H9 (cell line): ENCODE measurements around the gene RBM19. TPM values are rescaled to one million over a fixed set of nuclear protein-coding genes. Genes with fewer than 3 reads are reported as not detected.

Source experiments
- DNase-seq: peaks from one replicate; pipeline ENCODE4 v3.0.0-alpha.2; 2017
- H2AFZ ChIP-seq: one replicate; pipeline ENCODE4 v1.6.1; 2013; ENCODE audit warnings: mild to moderate bottlenecking, low read length, control low read depth, moderate library complexity
- H2AK5ac ChIP-seq: 2 replicates; pipeline ENCODE4 v1.6.1; 2013; ENCODE audit warnings: low read length, control low read depth, mixed read lengths; ENCODE audit not compliant: insufficient read length
- H2BK120ac ChIP-seq: one replicate; pipeline ENCODE4 v1.6.1; 2013; ENCODE audit warnings: low read depth, mild to moderate bottlenecking, low read length, control low read depth, inconsistent platforms; ENCODE audit not compliant: poor library complexity, severe bottlenecking
- H2BK12ac ChIP-seq: 2 replicates; pipeline ENCODE4 v1.6.1; 2013; ENCODE audit warnings: low read length, control low read depth, mixed read lengths, low read depth; ENCODE audit not compliant: insufficient read length
- H2BK15ac ChIP-seq: 2 replicates; pipeline ENCODE4 v1.6.1; 2013; ENCODE audit warnings: low read depth, low read length, control low read depth
- H2BK20ac ChIP-seq: one replicate; pipeline ENCODE4 v1.6.1; 2013; ENCODE audit warnings: low read depth, mild to moderate bottlenecking, low read length, control low read depth, inconsistent platforms; ENCODE audit not compliant: poor library complexity, severe bottlenecking
- H2BK5ac ChIP-seq: 2 replicates; pipeline ENCODE4 v1.6.1; 2013; ENCODE audit warnings: low read length, control low read depth, mixed read lengths; ENCODE audit not compliant: insufficient read length
- H3K14ac ChIP-seq: 2 replicates; pipeline ENCODE4 v1.6.1; 2013; ENCODE audit warnings: low read length, control low read depth; ENCODE audit not compliant: insufficient read depth
- H3K18ac ChIP-seq: 2 replicates; pipeline ENCODE4 v1.6.1; 2013; ENCODE audit warnings: low read depth, mild to moderate bottlenecking, mixed read lengths, low read length, control low read depth; ENCODE audit not compliant: insufficient read length
- H3K23ac ChIP-seq: 2 replicates; pipeline ENCODE4 v1.6.1; 2013; ENCODE audit warnings: low read length, control low read depth, mixed read lengths, low read depth; ENCODE audit not compliant: insufficient read length
- H3K23me2 ChIP-seq: 2 replicates; pipeline ENCODE4 v1.6.1; 2013; ENCODE audit warnings: low read depth, mild to moderate bottlenecking, mixed read lengths, low read length, control low read depth; ENCODE audit not compliant: insufficient read length, poor library complexity, severe bottlenecking
- H3K27ac ChIP-seq: 2 replicates; pipeline ENCODE4 v1.5.1; 2013; ENCODE audit warnings: low read length, control low read depth, mixed read lengths, low read depth; ENCODE audit not compliant: insufficient read length
- H3K27me3 ChIP-seq: 2 replicates; pipeline ENCODE4 v1.6.1; 2013; ENCODE audit warnings: low read length, control low read depth, inconsistent platforms; ENCODE audit not compliant: insufficient read depth
- H3K4ac ChIP-seq: 2 replicates; pipeline ENCODE4 v1.6.1; 2013; ENCODE audit warnings: low read depth, mild to moderate bottlenecking, control low read depth, inconsistent platforms, low read length, moderate library complexity
- H3K4me1 ChIP-seq: 2 replicates; pipeline ENCODE4 v1.6.1; 2013; ENCODE audit warnings: low read length, control low read depth, inconsistent platforms; ENCODE audit not compliant: insufficient read depth
- H3K4me2 ChIP-seq: 2 replicates; pipeline ENCODE4 v1.6.1; 2013; ENCODE audit warnings: low read length, control low read depth, mixed read lengths; ENCODE audit not compliant: insufficient read length, insufficient read depth
- H3K56ac ChIP-seq: 2 replicates; pipeline ENCODE4 v1.6.1; 2013; ENCODE audit warnings: low read depth, mild to moderate bottlenecking, mixed read lengths, low read length, control low read depth; ENCODE audit not compliant: insufficient read length
- H3K79me1 ChIP-seq: 2 replicates; pipeline ENCODE4 v1.6.1; 2013; ENCODE audit warnings: low read depth, mild to moderate bottlenecking, moderate library complexity, low read length, control low read depth, inconsistent platforms; ENCODE audit not compliant: insufficient read depth, poor library complexity, severe bottlenecking
- H3K79me2 ChIP-seq: 2 replicates; pipeline ENCODE4 v1.6.1; 2013; ENCODE audit warnings: low read length, control low read depth, inconsistent platforms; ENCODE audit not compliant: insufficient read depth
- H3K9ac ChIP-seq: 2 replicates; pipeline ENCODE4 v1.6.1; 2013; ENCODE audit warnings: low read length, control low read depth, mixed read lengths; ENCODE audit not compliant: insufficient read length; ENCODE audit errors: extremely low read depth
- H3K9me3 ChIP-seq: one replicate; pipeline ENCODE4 v1.6.1; 2013; ENCODE audit warnings: low read depth, low read length, inconsistent platforms; ENCODE audit not compliant: control insufficient read depth
- H3T11ph ChIP-seq: one replicate; pipeline ENCODE4 v1.6.1; 2013; ENCODE audit warnings: mild to moderate bottlenecking, low read length, control low read depth, inconsistent platforms
- H4K20me1 ChIP-seq: one replicate; pipeline ENCODE4 v1.6.1; 2013; ENCODE audit not compliant: control insufficient read depth, insufficient read length, insufficient read depth
- H4K5ac ChIP-seq: 2 replicates; pipeline ENCODE4 v1.6.1; 2013; ENCODE audit warnings: low read depth, mild to moderate bottlenecking, mixed read lengths, low read length, control low read depth; ENCODE audit not compliant: insufficient read length
- H4K8ac ChIP-seq: replicated peaks from 2 replicates; pipeline ENCODE4 v1.6.1; 2013; ENCODE audit warnings: low read length, control low read depth, mixed read lengths, low read depth; ENCODE audit not compliant: insufficient read length
- H4K91ac ChIP-seq: 2 replicates; pipeline ENCODE4 v1.6.1; 2013; ENCODE audit warnings: low read depth, mild to moderate bottlenecking, moderate library complexity, mixed read lengths, low read length, control low read depth; ENCODE audit not compliant: insufficient read length
- H3K27ac Mint-ChIP-seq, 3 experiments: 2 replicates in 2 of 3; 3 replicates in 1 of 3; pipeline ENCODE4 v1.8.0; 2020 to 2021; ENCODE audit warnings: mixed read lengths in 3 of 3, mild to moderate bottlenecking in 1 of 3, moderate library complexity in 1 of 3
- H3K27me3 Mint-ChIP-seq: 2 replicates; pipeline ENCODE4 v1.8.0; 2021; ENCODE audit warnings: low read depth, mild to moderate bottlenecking, moderate library complexity, mixed read lengths
- H3K36me3 Mint-ChIP-seq, 3 experiments: 2 replicates in 2 of 3; 3 replicates in 1 of 3; pipeline ENCODE4 v1.8.0; 2020 to 2021; ENCODE audit warnings: low read depth in 3 of 3, mixed read lengths in 3 of 3; ENCODE audit not compliant: insufficient read depth in 1 of 3
- H3K4me1 Mint-ChIP-seq, 2 experiments: 2 replicates each; pipeline ENCODE4 v1.8.0; 2020; ENCODE audit warnings: mixed read lengths in 2 of 2
- H3K4me3 Mint-ChIP-seq, 2 experiments: 2 replicates in 1 of 2; 3 replicates in 1 of 2; pipeline ENCODE4 v1.8.0; 2020 to 2021; ENCODE audit warnings: mild to moderate bottlenecking in 2 of 2, mixed read lengths in 2 of 2, moderate library complexity in 1 of 2
- H3K9me3 Mint-ChIP-seq, 2 experiments: 2 replicates in 1 of 2; 3 replicates in 1 of 2; pipeline ENCODE4 v1.8.0; 2020; ENCODE audit warnings: mild to moderate bottlenecking in 2 of 2, mixed read lengths in 2 of 2, moderate library complexity in 1 of 2
- CTCF ChIP-seq: fragments of 200-600 bp; sonication (generic); conservative IDR thresholded peaks from 3 replicates; pipeline ENCODE4 v1.8.0; 2021; ENCODE audit warnings: antibody characterized with exemption, mild to moderate bottlenecking
- WGBS: extraction: QIAGEN DNeasy Blood & Tissue Kit; methylation state at CpG from one replicate; pipeline ENCODE4 v1.1.7; 2013; ENCODE audit warnings: missing lambda C conversion rate, low lambda C conversion rate, mixed read lengths; ENCODE audit not compliant: insufficient read length; ENCODE audit errors: extremely low coverage; 5-methylcytosine and 5-hydroxymethylcytosine counted together
- total RNA-seq: library from RNA; stranded (reverse); gene quantifications from 2 replicates; pipeline ENCODE4 v1.2.1, GENCODE V29; 2021

RBM19 gene
- total RNA-seq, 1 experiment from 2014 or later, result 32.2 TPM

DNA sequence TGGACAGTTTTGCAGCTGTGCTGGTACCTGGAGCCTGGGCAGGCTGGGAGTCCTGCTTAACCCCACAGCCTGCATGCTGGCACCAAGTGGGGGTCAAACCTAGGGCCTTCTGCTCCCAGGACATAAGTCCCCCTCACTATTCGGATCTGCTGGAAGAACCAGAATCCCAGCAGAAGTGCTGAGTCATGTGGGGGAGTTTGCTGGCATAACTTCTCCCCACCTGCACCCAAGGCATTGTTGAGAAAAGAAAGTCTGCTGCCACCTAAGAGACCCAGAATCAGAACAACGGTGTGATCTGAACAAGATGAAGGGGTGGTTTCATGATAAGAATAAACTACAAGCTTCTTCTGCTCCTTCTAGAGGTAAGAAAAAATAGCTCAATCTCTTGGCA lies 102.7 kb downstream of the RBM19 start:
- no peaks in the 10 kb centered on the region for H3K9me3 ChIP-seq
- no peak overlapping the region for H3K9ac ChIP-seq
- H3K27me3 ChIP-seq, result no peaks in the 10 kb centered on the region
- no peak for TF ChIP-seq CTCF
- H2AFZ ChIP-seq, result no peak overlapping the region
- peaks cover 4% of the 10 kb centered on the region; the same call in 1 of the 2 replicates for H3K4me1 ChIP-seq
- no peak overlapping the region for H2BK15ac ChIP-seq
- no peak overlapping the region for H3K4me2 ChIP-seq
- no peaks in the 10 kb centered on the region for H3K79me2 ChIP-seq
- H3K79me1 ChIP-seq, result no peaks in the 10 kb centered on the region
- H2AK5ac ChIP-seq, result no peak overlapping the region
- no peak overlapping the region for H4K91ac ChIP-seq
- Mint-ChIP-seq H3K4me3 (no peak overlapping the region), H3K9me3 (no peaks in the 10 kb centered on the region), H3K27me3 (no peaks in the 10 kb centered on the region), H3K27ac (peak overlapping the region in 2 of 3 experiments; percentile 75 to 96; a peak in 3 of 7 replicates), H3K4me1 (peaks cover 43 to 54% of the 10 kb centered on the region in 2 experiments), H3K36me3 (peaks cover 0 to 6% (median 5%) of the 10 kb centered on the region in 3 experiments; a peak in 4 of 7 replicates)
- no peak overlapping the region for H3T11ph ChIP-seq
- H3K14ac ChIP-seq, result peak overlapping the region; percentile 15; the same call in 1 of the 2 replicates
- no peak for DNase-seq
- H3K56ac ChIP-seq, result no peak overlapping the region
- no peaks in the 10 kb centered on the region for H3K23me2 ChIP-seq
- no peak overlapping the region for H3K27ac ChIP-seq
- no peak overlapping the region for H4K5ac ChIP-seq
- no peak overlapping the region for H3K23ac ChIP-seq
- no peak overlapping the region for H4K8ac ChIP-seq
- H2BK5ac ChIP-seq, result no peak overlapping the region
- H2BK120ac ChIP-seq, result no peak overlapping the region
- H4K20me1 ChIP-seq, result no peaks in the 10 kb centered on the region
- no peak overlapping the region for H2BK20ac ChIP-seq
- no CpG with 5 or more reads among the region's 2 CpGs for WGBS
- H2BK12ac ChIP-seq, result no peak overlapping the region
- H3K18ac ChIP-seq, result no peak overlapping the region
- no peak overlapping the region for H3K4ac ChIP-seq
